ENCODE measurements around the gene PKHD1.

PKHD1 gene

DNA sequence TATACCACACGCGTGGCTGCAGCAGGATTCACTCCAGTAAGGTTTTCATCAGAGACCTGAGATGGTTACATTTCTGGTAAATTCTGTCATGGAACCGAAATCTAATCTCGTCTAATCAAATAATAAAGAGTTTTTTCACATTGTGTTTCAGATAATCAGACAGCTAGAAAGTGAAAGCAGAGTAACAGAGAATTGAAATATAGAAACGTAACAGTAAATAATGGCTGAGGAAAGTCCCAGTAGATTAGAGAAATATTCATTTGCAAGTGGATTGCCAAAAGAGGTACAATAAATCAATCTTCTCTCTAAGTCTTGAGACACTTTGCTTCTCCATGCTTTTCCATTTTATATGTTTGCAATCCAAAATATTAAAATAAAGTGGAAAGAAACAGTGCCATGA is 42.4 kb downstream of the PKHD1 start:
- TF ChIP-seq POLR2A (IDR thresholded peaks at IDR 0.05; ENCODE audit: low read length) (no peak), GATA1 (IDR thresholded peaks at IDR 0.05; ENCODE audit: low read depth, low read length) (no peak)
- DNase-seq, result no peak

- no peak for TF ChIP-seq GATA1 (IDR thresholded peaks at IDR 0.05; ENCODE audit: low read depth, low read length)
- DNase-seq, result no peak
Observed at GRCh38 chr6:52042141-52042885, 45.1 kb downstream of the PKHD1 start.

- DNase-seq, result no peak
- TF ChIP-seq GATA1 (IDR thresholded peaks at IDR 0.05; ENCODE audit: low read depth, low read length) (no peak), POLR2A (IDR thresholded peaks at IDR 0.05; ENCODE audit: low read length) (no peak)
Observed at GRCh38 chr6:52041134-52041533, 46.3 kb downstream of the PKHD1 start.

DNA sequence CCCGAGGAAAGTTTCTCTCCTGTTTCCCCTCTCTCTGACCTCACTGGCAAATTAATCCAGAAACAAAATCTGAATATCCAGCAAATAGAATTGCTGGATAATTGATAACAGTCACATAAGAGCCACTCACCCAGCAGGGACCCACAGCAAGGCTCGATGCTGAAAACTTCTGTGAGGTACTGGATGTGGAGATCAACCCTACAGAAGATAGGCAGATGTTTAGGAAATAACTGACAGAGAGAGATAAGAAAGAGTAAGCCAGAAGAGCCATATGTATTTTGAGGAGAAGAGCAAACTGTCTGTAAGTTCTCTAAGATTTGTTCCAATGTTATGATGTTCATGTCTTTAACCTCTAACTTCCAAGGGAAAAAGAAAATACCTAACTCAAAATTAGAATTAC is 59.7 kb downstream of the PKHD1 start:
- TF ChIP-seq GATA1 (IDR thresholded peaks at IDR 0.05; ENCODE audit: low read depth, low read length) (no peak), POLR2A (IDR thresholded peaks at IDR 0.05; ENCODE audit: low read length) (no peak)
- DNase-seq, result peak in 1 of 2 experiments; percentile 4

DNA sequence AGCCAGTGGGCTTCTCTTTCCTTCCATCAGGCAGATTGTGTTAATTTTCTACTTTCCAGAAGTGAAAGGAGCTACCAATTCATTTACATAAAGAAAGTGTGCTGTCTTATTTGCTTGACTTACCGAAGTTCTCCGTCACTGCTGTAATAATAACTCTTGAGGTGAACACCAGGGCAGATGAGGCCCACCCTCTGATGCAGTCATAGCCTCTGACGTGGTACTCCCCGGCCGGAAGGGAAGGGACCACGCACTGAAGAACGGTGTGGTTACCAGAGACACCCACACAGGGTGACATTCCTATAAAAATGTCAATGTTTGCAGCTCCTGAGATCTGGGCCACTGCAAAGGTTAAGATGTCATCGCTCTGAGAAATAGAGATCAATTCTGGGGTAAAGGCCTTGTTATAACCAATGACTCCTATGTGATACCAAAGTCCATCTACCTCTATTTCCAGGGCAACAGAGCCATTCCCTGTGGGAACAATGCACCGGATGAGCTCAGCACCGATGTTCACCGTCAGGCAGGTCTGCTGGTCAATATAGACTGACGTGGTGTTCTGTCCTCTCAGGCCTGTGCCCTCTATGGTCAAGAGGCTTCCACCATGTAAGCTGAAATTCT is 62.9 kb downstream of the PKHD1 start:
- no peak for DNase-seq
- TF ChIP-seq GATA1 (IDR thresholded peaks at IDR 0.05; ENCODE audit: low read depth, low read length), result no peak
- TF ChIP-seq POLR2A (IDR thresholded peaks at IDR 0.05; ENCODE audit: low read length), result no peak

- DNase-seq, result no peak
- no peak for TF ChIP-seq POLR2A (IDR thresholded peaks at IDR 0.05; ENCODE audit: low read length)
Observed at GRCh38 chr6:52022675-52023074, 64.7 kb downstream of the PKHD1 start.

GRCh38 chr6:52020945-52021570 is 66.4 kb downstream of the PKHD1 start:
- DNase-seq, result peak; percentile 12 to 58
- TF ChIP-seq GATA1 (IDR thresholded peaks at IDR 0.05; ENCODE audit: low read depth, low read length), result no peak
- no peak for TF ChIP-seq POLR2A (IDR thresholded peaks at IDR 0.05; ENCODE audit: low read length)

DNA sequence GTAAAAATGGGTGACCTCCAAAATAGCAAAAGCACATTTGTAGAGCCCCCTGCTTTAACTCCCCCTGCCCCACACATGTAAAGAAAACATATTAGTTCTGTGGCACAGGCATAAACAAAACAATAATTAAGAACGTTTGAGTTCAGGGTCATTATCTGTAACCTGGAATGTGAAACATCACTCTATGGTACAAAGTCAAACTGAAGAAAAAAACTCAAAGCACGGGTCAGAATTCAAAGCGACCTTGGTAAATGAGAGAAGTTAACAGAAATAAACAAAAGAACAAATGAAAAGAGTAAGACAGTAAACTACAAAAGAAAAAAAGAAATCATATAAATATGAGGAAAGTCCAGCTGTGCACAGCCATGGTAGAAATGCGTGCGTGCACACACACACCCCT is 67.5 kb downstream of the PKHD1 start:
- no peak for DNase-seq
- TF ChIP-seq POLR2A (IDR thresholded peaks at IDR 0.05; ENCODE audit: low read length) (no peak), GATA1 (IDR thresholded peaks at IDR 0.05; ENCODE audit: low read depth, low read length) (no peak)

DNA sequence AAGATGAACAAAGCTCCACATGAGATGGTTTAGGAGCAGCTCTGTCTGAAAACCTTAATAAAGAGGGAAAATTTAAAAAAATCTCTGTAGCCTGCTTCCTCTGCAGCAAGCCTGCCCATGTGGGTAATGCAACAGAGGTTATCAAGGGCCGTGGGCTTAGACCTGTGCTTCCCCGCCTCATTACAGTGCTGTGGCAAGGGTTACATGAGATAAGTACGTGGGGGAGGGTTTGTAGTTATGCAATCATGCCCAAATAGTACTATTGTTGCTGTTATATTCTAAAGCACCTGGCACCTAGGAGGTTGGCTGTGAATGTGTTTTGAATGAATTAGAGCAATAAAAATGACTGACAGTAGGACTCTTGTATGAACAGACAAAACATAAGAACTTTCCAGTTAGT is 68.3 kb downstream of the PKHD1 start:
- DNase-seq, result no peak
- TF ChIP-seq POLR2A (IDR thresholded peaks at IDR 0.05; ENCODE audit: low read length) (no peak), GATA1 (IDR thresholded peaks at IDR 0.05; ENCODE audit: low read depth, low read length) (no peak)

DNA sequence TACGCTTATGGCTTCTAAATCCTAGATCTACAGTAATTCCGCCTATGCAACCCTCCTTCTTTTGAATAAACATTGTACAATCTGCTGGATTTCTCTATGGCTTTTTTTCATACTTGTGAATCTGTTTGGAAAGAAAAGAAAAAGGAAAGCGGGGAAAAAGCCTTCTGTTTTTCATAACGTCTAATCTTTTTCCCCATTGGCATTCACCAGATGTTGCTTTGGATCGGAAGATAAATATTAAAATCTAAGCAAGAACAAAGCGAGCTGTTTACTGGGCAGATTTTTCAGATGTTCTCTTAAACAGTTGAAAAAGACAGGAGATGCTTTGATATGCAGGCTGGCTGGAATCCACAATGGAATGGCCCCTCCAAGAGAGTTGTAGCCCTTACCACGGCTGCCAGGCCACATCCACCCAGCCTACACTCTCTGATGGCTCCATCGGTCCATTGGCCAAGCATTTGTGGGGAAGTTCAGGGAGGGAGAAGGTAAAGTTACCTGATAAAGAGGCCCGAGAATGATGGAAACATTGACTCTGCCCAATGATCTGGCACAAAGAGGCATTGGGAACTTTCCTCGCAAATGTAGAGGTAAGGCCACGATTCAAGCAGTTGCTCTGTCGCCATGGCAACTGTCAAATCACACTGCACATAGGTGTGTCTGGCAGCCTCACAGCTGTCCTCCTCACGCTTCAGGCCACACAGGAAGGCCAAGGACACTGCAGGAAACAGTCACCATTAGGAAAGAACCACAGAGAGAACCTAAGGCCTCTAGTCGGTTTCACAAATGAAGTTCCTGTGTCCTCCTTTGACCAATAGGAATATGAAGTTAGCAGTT is 70.3 kb downstream of the PKHD1 start:
- no peak for DNase-seq
- TF ChIP-seq GATA1 (IDR thresholded peaks at IDR 0.05; ENCODE audit: low read depth, low read length) (no peak), POLR2A (IDR thresholded peaks at IDR 0.05; ENCODE audit: low read length) (no peak)

GRCh38 chr6:52015953-52016352 is 71.5 kb downstream of the PKHD1 start:
- DNase-seq, result no peak
- no peak for TF ChIP-seq GATA1 (IDR thresholded peaks at IDR 0.05; ENCODE audit: low read depth, low read length)
- no peak for TF ChIP-seq POLR2A (IDR thresholded peaks at IDR 0.05; ENCODE audit: low read length)

GRCh38 chr6:52014391-52014790 is 73.0 kb downstream of the PKHD1 start:
- TF ChIP-seq POLR2A (IDR thresholded peaks at IDR 0.05; ENCODE audit: low read length) (no peak), GATA1 (IDR thresholded peaks at IDR 0.05; ENCODE audit: low read depth, low read length) (no peak)
- DNase-seq, result no peak

DNA sequence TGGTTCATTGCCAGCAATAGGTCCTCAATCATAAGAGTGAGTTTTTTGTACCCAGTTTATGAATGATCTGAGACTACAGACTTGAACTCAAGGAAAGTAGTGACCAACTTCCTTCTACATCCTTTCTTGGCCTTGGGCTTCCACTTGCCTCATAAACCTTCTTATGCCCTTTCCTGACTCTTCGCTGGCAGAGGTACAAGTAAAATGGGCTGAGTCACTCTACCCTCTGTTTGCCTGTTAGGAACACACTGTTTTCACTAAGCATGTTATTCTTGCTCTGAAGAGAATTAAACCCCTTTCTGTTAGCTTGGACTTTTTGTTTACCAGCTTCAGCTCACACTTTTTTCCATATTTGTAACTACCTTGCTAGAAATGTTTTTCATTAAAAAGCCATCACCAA is 74.4 kb downstream of the PKHD1 start:
- DNase-seq, result no peak
- TF ChIP-seq POLR2A (IDR thresholded peaks at IDR 0.05; ENCODE audit: low read length) (no peak), GATA1 (IDR thresholded peaks at IDR 0.05; ENCODE audit: low read depth, low read length) (no peak)

DNA sequence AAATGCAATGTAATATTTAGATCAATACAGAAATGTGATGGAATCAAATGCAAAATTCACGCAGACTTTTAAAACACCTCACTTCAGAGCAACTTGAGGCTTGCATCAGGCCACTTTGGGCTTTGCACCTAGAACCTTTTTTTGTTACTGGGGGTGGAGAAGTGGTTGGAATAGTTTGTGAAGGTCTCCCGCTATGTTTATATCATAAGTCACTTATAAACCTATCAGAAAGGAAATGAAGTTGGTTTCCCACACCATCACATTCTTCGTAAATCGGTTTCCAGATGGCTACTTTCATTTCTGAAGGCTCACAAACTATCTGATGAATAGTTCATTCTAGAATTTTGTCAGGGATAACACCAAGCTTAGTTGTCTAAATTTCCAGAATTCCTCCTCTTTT is 74.8 kb downstream of the PKHD1 start:
- no peak for TF ChIP-seq GATA1 (IDR thresholded peaks at IDR 0.05; ENCODE audit: low read depth, low read length)
- TF ChIP-seq POLR2A (IDR thresholded peaks at IDR 0.05; ENCODE audit: low read length), result no peak
- DNase-seq, result no peak
